ENCODE data around the gene POLR3E. TPM values are rescaled to one million over a fixed set of nuclear protein-coding genes. Genes with fewer than 3 reads are reported as not detected.

POLR3E gene
- total RNA-seq, 1 experiment from 2014 or later = 103 TPM

DNA sequence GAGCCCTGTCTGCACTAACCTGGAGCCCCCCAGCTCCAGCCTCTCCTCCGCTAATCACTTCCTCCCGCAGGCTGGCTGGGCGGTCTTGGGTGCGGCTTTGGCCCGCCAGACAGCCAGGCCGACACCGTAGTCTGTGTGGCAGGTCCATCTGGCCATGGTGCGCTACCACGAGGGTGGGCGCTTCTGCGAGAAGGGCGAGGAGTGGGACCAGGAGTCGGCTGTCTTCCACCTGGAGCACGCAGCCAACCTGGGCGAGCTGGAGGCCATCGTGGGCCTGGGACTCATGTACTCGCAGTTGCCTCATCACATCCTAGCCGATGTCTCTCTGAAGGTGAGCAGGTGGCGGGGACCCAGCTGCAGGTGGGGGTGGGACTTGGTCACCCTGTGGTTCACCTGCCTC is 30.7 kb upstream of the POLR3E start:
- Histone ChIP-seq H3K4ac (ENCODE audit: low read depth, low read length) (no peak overlapping the region), H3K4me2 (ENCODE audit: insufficient read depth, insufficient read length, low read length) (no peak overlapping the region), H3K18ac (ENCODE audit: insufficient read length, low read depth, low read length) (no peak overlapping the region), H3T11ph (ENCODE audit: low read length) (no peak overlapping the region), H2BK15ac (ENCODE audit: low read depth, low read length) (no peak overlapping the region), H4K5ac (ENCODE audit: insufficient read length, low read depth, low read length) (no peak overlapping the region), H2BK5ac (ENCODE audit: insufficient read length, low read length) (no peak overlapping the region), H3K56ac (ENCODE audit: insufficient read length, low read depth, low read length) (no peak overlapping the region), H3K79me1 (ENCODE audit: insufficient read depth, low read depth, low read length, poor library complexity, severe bottlenecking) (no peaks in the 10 kb centered on the region), H3K9ac (ENCODE audit: extremely low read depth, insufficient read length, low read length) (no peak overlapping the region), H3K14ac (ENCODE audit: insufficient read depth, low read length) (no peak overlapping the region), H3K79me2 (ENCODE audit: insufficient read depth, low read length) (no peaks in the 10 kb centered on the region), H3K27me3 (ENCODE audit: insufficient read depth, low read length) (no peaks in the 10 kb centered on the region), H3K4me1 (ENCODE audit: insufficient read depth, low read length) (no peaks in the 10 kb centered on the region), H2BK20ac (ENCODE audit: low read depth, low read length, poor library complexity, severe bottlenecking) (no peak overlapping the region), H2AFZ (ENCODE audit: low read length) (no peak overlapping the region), H2BK12ac (ENCODE audit: insufficient read length, low read depth, low read length) (no peak overlapping the region), H3K9me3 (ENCODE audit: control insufficient read depth, low read depth, low read length) (no peaks in the 10 kb centered on the region), H4K20me1 (ENCODE audit: control insufficient read depth, insufficient read depth, insufficient read length) (no peaks in the 10 kb centered on the region), H3K23ac (ENCODE audit: insufficient read length, low read depth, low read length) (no peak overlapping the region), H4K91ac (ENCODE audit: insufficient read length, low read depth, low read length) (no peak overlapping the region), H4K8ac (replicated peaks; ENCODE audit: insufficient read length, low read depth, low read length) (no peak overlapping the region), H2AK5ac (ENCODE audit: insufficient read length, low read length) (no peak overlapping the region), H3K23me2 (ENCODE audit: insufficient read length, low read depth, low read length, poor library complexity, severe bottlenecking) (no peaks in the 10 kb centered on the region), H3K27ac (ENCODE audit: insufficient read length, low read depth, low read length) (no peak overlapping the region), H2BK120ac (ENCODE audit: low read depth, low read length, poor library complexity, severe bottlenecking) (no peak overlapping the region)
- Mint-ChIP-seq H3K27ac (no peak overlapping the region), H3K4me3 (no peak overlapping the region), H3K27me3 (ENCODE audit: low read depth) (no peaks in the 10 kb centered on the region), H3K9me3 (no peaks in the 10 kb centered on the region), H3K4me1 (no peaks in the 10 kb centered on the region), H3K36me3 (ENCODE audit: insufficient read depth in 1 of 3, low read depth in 3 of 3) (peaks cover 9 to 31% (median 19%) of the 10 kb centered on the region in 3 experiments; a peak in 6 of 7 replicates)
- no peak for DNase-seq
- TF ChIP-seq, protein P1, sequence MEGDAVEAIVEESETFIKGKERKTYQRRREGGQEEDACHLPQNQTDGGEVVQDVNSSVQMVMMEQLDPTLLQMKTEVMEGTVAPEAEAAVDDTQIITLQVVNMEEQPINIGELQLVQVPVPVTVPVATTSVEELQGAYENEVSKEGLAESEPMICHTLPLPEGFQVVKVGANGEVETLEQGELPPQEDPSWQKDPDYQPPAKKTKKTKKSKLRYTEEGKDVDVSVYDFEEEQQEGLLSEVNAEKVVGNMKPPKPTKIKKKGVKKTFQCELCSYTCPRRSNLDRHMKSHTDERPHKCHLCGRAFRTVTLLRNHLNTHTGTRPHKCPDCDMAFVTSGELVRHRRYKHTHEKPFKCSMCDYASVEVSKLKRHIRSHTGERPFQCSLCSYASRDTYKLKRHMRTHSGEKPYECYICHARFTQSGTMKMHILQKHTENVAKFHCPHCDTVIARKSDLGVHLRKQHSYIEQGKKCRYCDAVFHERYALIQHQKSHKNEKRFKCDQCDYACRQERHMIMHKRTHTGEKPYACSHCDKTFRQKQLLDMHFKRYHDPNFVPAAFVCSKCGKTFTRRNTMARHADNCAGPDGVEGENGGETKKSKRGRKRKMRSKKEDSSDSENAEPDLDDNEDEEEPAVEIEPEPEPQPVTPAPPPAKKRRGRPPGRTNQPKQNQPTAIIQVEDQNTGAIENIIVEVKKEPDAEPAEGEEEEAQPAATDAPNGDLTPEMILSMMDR (conservative IDR thresholded peaks at IDR 0.05) = no peak
- WGBS (ENCODE audit: extremely low coverage, insufficient read length, low lambda C conversion rate) = no CpG with 5 or more reads among the region's 19 CpGs
